Activated CD4-positive, alpha-beta T cell treated with anti-CD3 and anti-CD28 coated beads for 36 hours (primary cell): ENCODE measurements around the gene FAM107A. TPM values are rescaled to one million over a fixed set of nuclear protein-coding genes. Genes with fewer than 3 reads are reported as not detected.

Experiments
- ATAC-seq: fragments of 200-7000 bp; cut with Tn5 transposase; one replicate; pipeline ENCODE4 v1.10.0; 2021; ENCODE audit warnings: mild to moderate bottlenecking, moderate library complexity
- CTCF ChIA-PET: fragments of 350-600 bp; sonication (Branson Sonifier 250); formaldehyde crosslinking; loops from one replicate; lab custom pipeline; 2021; ENCODE audit warnings: antibody characterized with exemption; lab: Charles Lee
- POLR2A ChIA-PET: fragments of 350-600 bp; sonication (Branson Sonifier 250); formaldehyde crosslinking; loops from one replicate; lab custom pipeline; 2021; ENCODE audit warnings: antibody characterized with exemption, inconsistent platforms; lab: Charles Lee
- DNase-seq: peaks from one replicate; pipeline ENCODE4 v3.0.0-alpha.2; 2020
- H3K27ac Mint-ChIP-seq: one replicate; pipeline ENCODE4 v1.8.0; 2021; ENCODE audit warnings: mixed read lengths
- H3K27me3 Mint-ChIP-seq: one replicate; pipeline ENCODE4 v1.8.0; 2021; ENCODE audit warnings: mixed read lengths
- H3K36me3 Mint-ChIP-seq: one replicate; pipeline ENCODE4 v1.8.0; 2021; ENCODE audit warnings: low read depth, mixed read lengths
- H3K4me1 Mint-ChIP-seq: one replicate; pipeline ENCODE4 v1.8.0; 2021; ENCODE audit warnings: mixed read lengths
- H3K4me3 Mint-ChIP-seq: one replicate; pipeline ENCODE4 v1.8.0; 2021; ENCODE audit warnings: mild to moderate bottlenecking, moderate library complexity, mixed read lengths
- H3K9me3 Mint-ChIP-seq: one replicate; pipeline ENCODE4 v1.8.0; 2021; ENCODE audit warnings: low read depth, mixed read lengths
- intact Hi-C, 2 experiments: fragments of 100-400 bp; cut with DNase I in 1 of 2; cut with micrococcal nuclease in 1 of 2; formaldehyde crosslinking; loops; one replicate each; pipeline versions ENCODE4 v1.14.2 to v1.15.1; 2022 to 2024; cut with DNase I, micrococcal nuclease
- total RNA-seq, 2 experiments: library from RNA; stranded (reverse); gene quantifications; one replicate each; pipeline ENCODE4 v1.2.3, GENCODE V29; 2021

FAM107A gene
- total RNA-seq, 2 experiments from 2014 or later = not detected

GRCh38 chr3:58591517-58592510 lies 14.6 kb upstream of the FAM107A start:
- intact Hi-C loops = no loop called here
- ChIA-PET CTCF (interaction anchor here (0.5 kb wide), 1 partner anchor 545 kb away, joined by 3 read pairs; no protein-coding TSS in a partner anchor), POLR2A (no interaction called here)
- no peak overlapping the region for H3K4me3 Mint-ChIP-seq
- DNase-seq (no peak), ATAC-seq (peak; percentile 57)
- H3K9me3 Mint-ChIP-seq = no peaks in the 10 kb centered on the region
- no peaks in the 10 kb centered on the region for H3K36me3 Mint-ChIP-seq
- H3K27me3 Mint-ChIP-seq = peaks cover 19% of the 10 kb centered on the region
- H3K27ac Mint-ChIP-seq = no peak overlapping the region
- no peaks in the 10 kb centered on the region for H3K4me1 Mint-ChIP-seq

DNA sequence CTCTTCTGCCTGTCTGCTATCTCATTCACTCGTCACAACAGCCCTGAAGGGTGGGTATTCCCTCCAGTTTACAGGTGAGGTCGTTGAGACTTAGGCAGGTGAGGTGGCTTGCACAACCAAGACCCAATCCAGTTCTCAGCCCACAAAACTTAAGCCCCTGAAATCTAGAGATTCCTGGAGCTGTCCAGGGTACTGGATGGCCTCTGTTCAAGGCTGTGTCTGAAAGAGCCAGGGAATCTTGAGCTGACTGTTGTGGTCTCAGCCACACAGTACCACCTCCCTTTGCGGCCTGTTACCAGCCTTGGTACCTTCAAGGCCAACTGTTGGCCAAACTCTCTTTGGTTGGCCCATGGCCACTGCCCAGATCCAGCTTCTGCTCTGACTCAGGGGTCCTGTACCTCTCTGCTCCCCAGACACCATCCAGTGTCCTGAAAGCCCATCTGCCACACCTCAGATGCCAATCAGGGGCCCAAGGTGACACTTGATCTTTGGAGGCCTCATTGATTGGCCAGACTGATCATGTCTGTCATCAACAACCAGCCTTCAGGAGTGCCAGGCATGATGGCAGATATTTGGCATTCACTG lies 10.9 kb upstream of the FAM107A start:
- H3K27me3 Mint-ChIP-seq = peaks cover 43% of the 10 kb centered on the region
- no peak overlapping the region for H3K27ac Mint-ChIP-seq
- no peaks in the 10 kb centered on the region for H3K36me3 Mint-ChIP-seq
- ATAC-seq = no peak
- ChIA-PET POLR2A (no interaction called here), CTCF (interaction anchor here (2.6 kb wide), 1 partner anchor 18 kb away, joined by 8 read pairs; no protein-coding TSS in a partner anchor)
- no peaks in the 10 kb centered on the region for H3K9me3 Mint-ChIP-seq
- DNase-seq = peak; percentile 20
- no peak overlapping the region for H3K4me3 Mint-ChIP-seq
- peaks cover 19% of the 10 kb centered on the region for H3K4me1 Mint-ChIP-seq
- intact Hi-C loops = no loop called here

GRCh38 chr3:58586776-58587192 lies 9.6 kb upstream of the FAM107A start:
- no peak for ATAC-seq
- H3K36me3 Mint-ChIP-seq = no peaks in the 10 kb centered on the region
- H3K9me3 Mint-ChIP-seq = no peaks in the 10 kb centered on the region
- no peak overlapping the region for H3K27ac Mint-ChIP-seq
- intact Hi-C loops = no loop called here
- CTCF ChIA-PET = interaction anchor here (1.0 kb wide), 1 partner anchor 316 kb away, joined by 3 read pairs; no protein-coding TSS in a partner anchor
- POLR2A ChIA-PET = no interaction called here
- peaks cover 19% of the 10 kb centered on the region for H3K4me1 Mint-ChIP-seq
- no peak overlapping the region for H3K4me3 Mint-ChIP-seq
- peaks cover 50% of the 10 kb centered on the region for H3K27me3 Mint-ChIP-seq
- no peak for DNase-seq

- no peaks in the 10 kb centered on the region for H3K9me3 Mint-ChIP-seq
- peaks cover 19% of the 10 kb centered on the region for H3K4me1 Mint-ChIP-seq
- no peaks in the 10 kb centered on the region for H3K36me3 Mint-ChIP-seq
- peaks cover 52% of the 10 kb centered on the region for H3K27me3 Mint-ChIP-seq
- no peak for DNase-seq
- H3K4me3 Mint-ChIP-seq = peak overlapping the region; percentile 73
- intact Hi-C loops = no loop called here
- ChIA-PET POLR2A (no interaction called here), CTCF (interaction anchor here (0.8 to 2.2 kb wide), 9 partner anchors 10 to 315 kb away, joined by 3 to 15 read pairs (median 3); no protein-coding TSS in a partner anchor)
- no peak for ATAC-seq
- no peak overlapping the region for H3K27ac Mint-ChIP-seq
These were observed 8.8 kb upstream of the FAM107A start for GRCh38 chr3:58585994-58586393.

GRCh38 chr3:58585005-58585786 lies 8.0 kb upstream of the FAM107A start:
- Mint-ChIP-seq H3K9me3 (no peaks in the 10 kb centered on the region), H3K27ac (peak overlapping the region; percentile 61), H3K4me1 (peaks cover 19% of the 10 kb centered on the region), H3K27me3 (peaks cover 50% of the 10 kb centered on the region), H3K36me3 (no peaks in the 10 kb centered on the region), H3K4me3 (peak overlapping the region; percentile 73)
- peak; percentile 94 for ATAC-seq
- POLR2A ChIA-PET = no interaction called here
- peak; percentile 81 for DNase-seq
- intact Hi-C loops = no loop called here
- CTCF ChIA-PET = interaction anchor here (0.6 to 2.2 kb wide), 12 partner anchors 10 to 233 kb away, joined by 3 to 15 read pairs (median 3); no protein-coding TSS in a partner anchor

- peak overlapping the region; percentile 61 for H3K27ac Mint-ChIP-seq
- H3K36me3 Mint-ChIP-seq = no peaks in the 10 kb centered on the region
- H3K9me3 Mint-ChIP-seq = no peaks in the 10 kb centered on the region
- peak; percentile 20 for ATAC-seq
- peaks cover 50% of the 10 kb centered on the region for H3K27me3 Mint-ChIP-seq
- DNase-seq = peak; percentile 16
- H3K4me1 Mint-ChIP-seq = peaks cover 19% of the 10 kb centered on the region
- ChIA-PET CTCF (interaction anchor here (0.6 to 2.2 kb wide), 8 partner anchors 9 to 232 kb away, joined by 3 to 15 read pairs (median 3); no protein-coding TSS in a partner anchor), POLR2A (no interaction called here)
- intact Hi-C loops = no loop called here
- H3K4me3 Mint-ChIP-seq = peak overlapping the region; percentile 73
These were observed 7.5 kb upstream of the FAM107A start for GRCh38 chr3:58584690-58585004.

DNA sequence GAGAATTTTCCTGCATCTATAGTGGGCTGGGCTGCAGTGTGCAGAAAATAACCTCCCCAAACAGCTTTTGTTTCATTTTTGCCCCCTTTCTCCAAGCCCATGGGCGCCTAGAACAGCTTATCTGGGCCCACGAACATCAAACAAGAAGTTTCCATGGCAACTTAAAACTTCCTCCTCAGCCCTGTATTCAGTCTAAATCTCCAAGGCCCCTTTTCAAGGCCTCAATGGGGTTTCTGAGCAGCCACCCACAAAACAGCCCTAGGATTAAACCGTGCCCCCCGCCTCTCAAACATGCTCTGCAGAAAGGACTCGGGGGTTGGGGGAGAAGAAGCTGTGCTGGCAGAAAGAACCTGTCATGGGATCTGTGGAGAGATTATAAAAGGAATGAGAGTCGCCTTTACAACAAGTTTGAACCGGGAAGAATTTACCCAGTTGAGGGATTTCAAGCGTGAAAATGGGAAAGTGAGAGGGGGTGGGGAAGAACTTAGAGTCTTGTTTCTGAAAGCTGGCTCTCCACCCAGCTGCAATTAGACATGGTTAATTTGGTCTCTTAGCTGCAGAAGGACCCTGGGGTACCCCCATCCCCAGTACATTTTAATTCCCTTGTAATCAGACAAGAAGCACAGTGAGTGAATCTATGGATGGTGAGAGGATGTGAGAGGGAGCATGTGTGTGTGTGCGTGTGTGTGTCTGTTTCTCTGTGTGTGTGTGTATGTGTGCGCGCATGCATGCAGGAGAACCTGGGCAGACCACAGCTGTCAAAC lies 4.3 kb upstream of the FAM107A start:
- intact Hi-C loops = no loop called here
- Mint-ChIP-seq H3K9me3 (no peaks in the 10 kb centered on the region), H3K27ac (no peak overlapping the region), H3K36me3 (no peaks in the 10 kb centered on the region), H3K27me3 (peaks cover 35% of the 10 kb centered on the region), H3K4me1 (peaks cover 18% of the 10 kb centered on the region), H3K4me3 (no peak overlapping the region)
- no peak for DNase-seq
- CTCF ChIA-PET = interaction anchor here (0.6 to 1.6 kb wide), 5 partner anchors 10 to 1012 kb away, joined by 3 to 7 read pairs (median 4); no protein-coding TSS in a partner anchor
- no peak for ATAC-seq
- POLR2A ChIA-PET = no interaction called here

- Mint-ChIP-seq H3K36me3 (no peaks in the 10 kb centered on the region), H3K4me1 (peaks cover 14% of the 10 kb centered on the region), H3K4me3 (no peak overlapping the region), H3K27me3 (peaks cover 28% of the 10 kb centered on the region), H3K9me3 (no peaks in the 10 kb centered on the region), H3K27ac (no peak overlapping the region)
- POLR2A ChIA-PET = no interaction called here
- intact Hi-C loops = no loop called here
- DNase-seq = no peak
- CTCF ChIA-PET = interaction anchor here (1.1 to 1.6 kb wide), 2 partner anchors 27 to 49 kb away, joined by 3 to 7 read pairs; no protein-coding TSS in a partner anchor
- ATAC-seq = no peak
These were observed 3.7 kb upstream of the FAM107A start for GRCh38 chr3:58580826-58581327.

DNA sequence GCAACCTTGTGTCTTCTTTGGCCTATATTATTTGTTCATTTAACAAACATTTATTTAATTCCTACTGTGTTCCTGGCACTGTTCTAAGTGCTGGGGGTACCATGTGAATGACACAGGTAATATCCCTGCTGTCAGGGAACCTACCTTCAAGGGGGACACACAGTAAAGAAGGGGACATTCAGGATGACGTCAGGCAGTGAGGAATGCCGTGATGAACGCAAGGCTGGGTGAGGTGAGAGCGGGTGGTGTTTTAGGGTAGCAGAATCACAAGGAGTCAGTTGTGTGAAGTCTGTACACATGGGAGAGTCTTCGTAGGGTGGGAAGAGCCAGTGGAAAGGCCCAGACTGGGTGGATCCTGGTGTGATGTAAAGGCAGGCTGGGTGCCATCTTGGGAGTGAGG lies 1.7 kb upstream of the FAM107A start:
- ATAC-seq = no peak
- peaks cover 11% of the 10 kb centered on the region for H3K27me3 Mint-ChIP-seq
- H3K9me3 Mint-ChIP-seq = no peaks in the 10 kb centered on the region
- POLR2A ChIA-PET = no interaction called here
- DNase-seq = no peak
- CTCF ChIA-PET = interaction anchor here (2.0 kb wide), 1 partner anchor 51 kb away, joined by 5 read pairs; no protein-coding TSS in a partner anchor
- no peaks in the 10 kb centered on the region for H3K4me1 Mint-ChIP-seq
- H3K4me3 Mint-ChIP-seq = no peak overlapping the region
- H3K36me3 Mint-ChIP-seq = no peaks in the 10 kb centered on the region
- intact Hi-C loops = no loop called here
- H3K27ac Mint-ChIP-seq = no peak overlapping the region

DNA sequence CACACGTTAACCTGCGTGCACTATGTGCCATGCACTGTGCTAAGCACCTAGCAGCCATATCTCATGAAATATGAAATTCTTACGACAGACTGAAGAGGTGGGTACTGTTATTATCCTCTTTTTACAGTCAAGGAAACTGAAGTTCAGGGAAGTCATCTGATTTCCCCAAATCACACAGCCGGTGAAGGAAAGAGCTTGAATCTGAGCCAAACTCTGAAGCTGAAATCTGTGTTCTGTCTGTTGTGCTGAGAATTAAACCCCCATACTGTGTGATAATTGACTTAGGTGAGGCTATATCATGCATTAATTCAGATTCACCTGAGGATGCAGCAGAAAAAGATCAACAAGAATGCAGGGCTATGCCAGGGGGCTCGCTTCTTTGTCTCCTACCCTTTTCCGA lies 475 bp downstream of the FAM107A start:
- ATAC-seq = no peak
- Mint-ChIP-seq H3K4me3 (no peak overlapping the region), H3K36me3 (no peaks in the 10 kb centered on the region), H3K4me1 (no peaks in the 10 kb centered on the region), H3K27me3 (peaks cover 3% of the 10 kb centered on the region), H3K9me3 (no peaks in the 10 kb centered on the region), H3K27ac (no peak overlapping the region)
- ChIA-PET CTCF (interaction anchor here (3.0 kb wide), 1 partner anchor 53 kb away, joined by 13 read pairs; no protein-coding TSS in a partner anchor), POLR2A (no interaction called here)
- DNase-seq = no peak
- intact Hi-C loops = no loop called here
